Nasal cavity respiratory epithelium epithelial cell of viscerocranial mucosa (primary cell): ENCODE data around the gene CHD2. TPM values are rescaled to one million over a fixed set of nuclear protein-coding genes. Genes with fewer than 3 reads are reported as not detected.

ENCODE experiments used
- total RNA-seq: library from RNA; depleted of rRNA; stranded (reverse); fragments of >200 nt; gene quantifications from 2 replicates; pipeline ENCODE4 v1.2.3, GENCODE V29; 2014

Gene CHD2
- total RNA-seq, result 108 and 145 TPM in 2 replicates

DNA sequence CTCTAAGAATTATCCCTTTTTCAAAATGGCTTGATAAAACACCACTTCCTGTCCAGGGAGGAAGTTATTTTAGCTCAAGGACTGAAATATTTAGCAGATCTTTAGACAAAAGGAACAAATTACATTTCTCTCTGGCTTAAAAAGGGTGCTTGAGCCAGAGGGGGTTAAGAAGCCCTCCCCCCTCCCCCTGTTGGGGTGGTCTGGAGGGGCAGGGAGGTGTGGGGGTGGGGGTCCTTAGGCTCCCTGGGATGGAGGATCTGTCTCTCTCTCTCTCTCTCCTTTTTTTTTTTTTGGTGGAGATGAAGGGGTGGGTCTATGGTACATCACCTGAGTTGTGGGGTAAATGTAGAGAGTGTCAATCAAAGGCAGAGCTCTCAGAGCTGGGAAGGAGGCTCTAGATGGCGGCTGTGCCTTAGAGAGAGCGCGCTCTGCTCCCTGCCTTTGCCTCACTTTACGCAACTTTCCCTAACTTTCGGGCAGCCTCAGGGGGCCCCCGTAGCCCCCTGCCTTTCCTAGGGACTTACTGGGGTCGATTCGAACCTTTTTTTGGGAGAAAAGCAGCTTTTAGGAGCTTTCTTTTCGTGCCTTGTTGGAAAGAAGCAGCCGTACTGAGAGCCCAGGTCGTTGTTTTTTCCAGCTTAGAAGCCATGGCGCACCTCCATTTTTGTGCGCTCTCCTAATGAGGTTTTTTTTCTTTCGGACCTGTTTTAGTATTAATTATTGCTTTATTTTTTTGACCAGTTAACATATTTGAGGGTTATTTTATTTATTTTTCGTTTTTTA is at the start of gene CHD2:
Gene CHD2 (plus strand): TSS at position 377 of the 783 bp plus-strand sequence. CDS start 914 bp downstream, outside the sequence.

Other genes starting within 250 kb of the CHD2 start
- under 0.01 and 1.3 TPM in 2 replicates for gene FAM174B, start 244.5 kb upstream of the CHD2 start, total RNA-seq
- 3.1 and 6.6 TPM in 2 replicates for gene RGMA, start 188.9 kb downstream of the CHD2 start, total RNA-seq